Endothelial cell of umbilical vein (primary cell): ENCODE measurements around the gene TTF1. TPM values are rescaled to one million over a fixed set of nuclear protein-coding genes. Genes with fewer than 3 reads are reported as not detected.

ENCODE experiments used
- BruUV-seq: library from RNA; stranded (reverse); fragments of 400-500 nt; replicated peaks from 2 replicates; lab custom pipeline; 2021; lab: Mats Ljungman, UMichigan
- CTCF ChIA-PET: fragments of 300-600, 350-600 bp; sonication (Branson Sonifier 250); formaldehyde crosslinking; loops from one replicate; lab custom pipeline; 2021; ENCODE audit warnings: antibody characterized with exemption, inconsistent platforms; lab: Charles Lee
- POLR2A ChIA-PET: fragments of 300-600, 350-600 bp; sonication (Branson Sonifier 250); formaldehyde crosslinking; loops from one replicate; lab custom pipeline; 2021; ENCODE audit warnings: antibody characterized with exemption, inconsistent platforms; lab: Charles Lee
- DNase-seq: peaks from one replicate; pipeline ENCODE4 v3.0.0-alpha.2; 2011; ENCODE audit warnings: low read depth, low spot score
- FAIRE-seq: peaks from 2 replicates; lab custom pipeline; 2011; peaks lifted over from hg19 to GRCh38; lab: Jason Lieb, UNC
- H2AFZ ChIP-seq: 2 replicates; pipeline ENCODE4 v1.6.0; 2012; ENCODE audit warnings: low read depth, low read length, control low read depth, inconsistent platforms
- H3K27ac ChIP-seq: 2 replicates; pipeline ENCODE4 v1.5.1; 2011; ENCODE audit warnings: low read depth, mild to moderate bottlenecking, control low read depth, low read length, moderate library complexity; ENCODE audit not compliant: insufficient read depth
- H3K27me3 ChIP-seq, 2 experiments: 2 replicates each; pipeline versions ENCODE4 v1.6.0 to v1.6.1; 2011; ENCODE audit warnings: low read length in 2 of 2, mixed read lengths in 1 of 2; ENCODE audit not compliant: control insufficient read depth in 2 of 2, insufficient read depth in 2 of 2
- H3K36me3 ChIP-seq, 2 experiments: 2 replicates in 1 of 2; 3 replicates in 1 of 2; pipeline ENCODE4 v1.5.1; 2011; ENCODE audit warnings: low read length in 2 of 2, mild to moderate bottlenecking in 1 of 2, moderate library complexity in 1 of 2; ENCODE audit not compliant: control insufficient read depth in 2 of 2, insufficient read depth in 2 of 2; ENCODE audit errors: extremely low read depth in 1 of 2
- H3K4me1 ChIP-seq: 3 replicates; pipeline ENCODE4 v1.5.1; 2011; ENCODE audit warnings: mild to moderate bottlenecking, low read length; ENCODE audit not compliant: control insufficient read depth, insufficient read depth; ENCODE audit errors: extremely low read depth
- H3K4me2 ChIP-seq: 2 replicates; pipeline ENCODE4 v1.6.1; 2011; ENCODE audit warnings: low read length, control low read depth, mixed read lengths; ENCODE audit not compliant: insufficient read depth
- H3K4me3 ChIP-seq, 3 experiments: fragments of 200-600 bp in 1 of 3; sonication (generic), shearing (Covaris generic) in 1 of 3; replicated peaks in 1 of 3; 2 replicates each; pipeline ENCODE4 v1.5.1; 2011 to 2016; ENCODE audit warnings: control low read depth in 3 of 3, low read length in 3 of 3, mild to moderate bottlenecking in 2 of 3, inconsistent platforms in 1 of 3, low read depth in 1 of 3, moderate library complexity in 1 of 3; ENCODE audit not compliant: insufficient read depth in 1 of 3
- H3K79me2 ChIP-seq: 2 replicates; pipeline ENCODE4 v1.6.0; 2012; ENCODE audit warnings: low read length, inconsistent platforms; ENCODE audit not compliant: control insufficient read depth, insufficient read depth
- H3K9ac ChIP-seq: replicated peaks from 2 replicates; pipeline ENCODE3; 2011; ENCODE audit warnings: low read length, control low read depth; ENCODE audit not compliant: insufficient read depth; ENCODE audit errors: extremely low read depth
- H3K9me1 ChIP-seq: replicated peaks from 3 replicates; pipeline ENCODE4 v1.6.0; 2011; ENCODE audit warnings: mild to moderate bottlenecking, low read length; ENCODE audit not compliant: control insufficient read depth, insufficient read depth; ENCODE audit errors: extremely low read depth
- H3K9me3 ChIP-seq: replicated peaks from 2 replicates; pipeline ENCODE4 v1.5.1; 2012; ENCODE audit warnings: low read length, inconsistent platforms; ENCODE audit not compliant: control insufficient read depth, insufficient read depth
- H4K20me1 ChIP-seq: replicated peaks from 2 replicates; pipeline ENCODE3; 2011; ENCODE audit warnings: mild to moderate bottlenecking, low read length; ENCODE audit not compliant: control insufficient read depth, insufficient read depth; ENCODE audit errors: extremely low read depth
- EZH2 ChIP-seq: IDR thresholded peaks from 2 replicates; pipeline ENCODE4 v1.6.1; 2012; ENCODE audit warnings: borderline replicate concordance, low read depth, mild to moderate bottlenecking, moderate library complexity, low read length, inconsistent platforms; ENCODE audit not compliant: severe bottlenecking
- FOS ChIP-seq: IDR thresholded peaks from 2 replicates; pipeline ENCODE4 v1.6.1; 2011; ENCODE audit warnings: mild to moderate bottlenecking, low read length, moderate library complexity, borderline replicate concordance; ENCODE audit not compliant: insufficient read depth
- JUN ChIP-seq: IDR thresholded peaks from 2 replicates; pipeline ENCODE4 v1.6.1; 2011; ENCODE audit warnings: borderline replicate concordance, low read depth; ENCODE audit not compliant: insufficient read length, insufficient read depth
- MYC ChIP-seq: IDR thresholded peaks from one replicate; pipeline ENCODE4 v1.6.1; 2011; ENCODE audit warnings: mild to moderate bottlenecking, low read depth, low read length
- POLR2AphosphoS5 ChIP-seq: IDR thresholded peaks from 2 replicates; pipeline ENCODE4 v1.6.1; 2012; ENCODE audit warnings: low read depth, mild to moderate bottlenecking, control low read depth, low read length, moderate library complexity; ENCODE audit not compliant: insufficient read depth
- dilution Hi-C: fragments of 300-500 bp; cut with MboI; formaldehyde crosslinking; loops from one replicate; pipeline ENCODE4 v1.15.0; 2019; ENCODE audit warnings: low sequenced_read_pairs; ENCODE audit not compliant: extremely low pct_ligation_motif_present
- intact Hi-C: fragments of 100-400 bp; cut with micrococcal nuclease; formaldehyde crosslinking; loops from one replicate; pipeline ENCODE4 v1.10.0; 2022
- polyA plus RNA-seq, 4 experiments: library from polyadenylated mRNA; depleted of rRNA in 3 of 4; stranded (reverse) in 3 of 4; unstranded in 1 of 4; fragments of >200 nt; gene quantifications; 2 replicates each; pipeline versions ENCODE4 v1.2.1 to v1.2.3, GENCODE V29; 2011 to 2012; ENCODE audit warnings: missing spikeins in 1 of 4
- total RNA-seq: library from RNA; stranded (reverse); gene quantifications from 2 replicates; pipeline ENCODE4 v1.2.3, GENCODE V29; 2021
- TF ChIP-seq, protein P1 (sequence below): IDR thresholded peaks from 2 replicates; pipeline ENCODE4 v1.6.1; 2011; ENCODE audit not compliant: insufficient read depth, insufficient read length
- TF ChIP-seq, protein P2 (sequence below), 2 donors: IDR thresholded peaks; 1 replicate in 1 of 2; 2 replicates in 1 of 2; pipeline ENCODE4 v1.5.1; 2011; ENCODE audit warnings: low read length in 2 of 2, mild to moderate bottlenecking in 2 of 2, moderate library complexity in 2 of 2, control low read depth in 1 of 2, inconsistent platforms in 1 of 2, low read depth in 1 of 2; ENCODE audit not compliant: insufficient read depth in 1 of 2; ENCODE audit errors: extremely low read depth in 1 of 2

TTF1 gene
- total and polyA plus RNA-seq, 2 donors (not counting 3 experiments of a cell fraction or from before 2014, with no cell fraction given) = 4.9 to 12.0 TPM

DNA sequence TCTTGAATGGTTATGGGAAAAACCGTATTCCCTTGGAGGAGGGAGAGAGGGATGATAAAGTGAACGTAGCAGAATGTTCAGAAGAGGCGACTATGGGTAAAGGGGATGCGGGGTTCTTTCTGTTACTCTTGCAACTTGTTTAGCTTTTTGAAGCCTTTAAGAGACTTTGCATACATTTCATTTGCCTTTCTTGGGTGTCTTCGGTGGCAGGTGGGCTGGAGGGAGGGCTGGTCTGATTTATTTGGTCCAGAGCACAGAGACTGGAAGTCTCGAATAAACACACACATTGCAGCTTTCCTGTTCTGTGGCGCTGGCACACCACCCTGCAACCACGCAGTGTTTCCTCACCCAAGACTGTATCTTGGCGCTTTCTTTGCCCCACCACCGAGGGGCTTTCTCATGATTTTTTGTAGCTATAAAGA lies 23.2 kb downstream of the TTF1 start:
- FAIRE-seq (no peak), DNase-seq (no peak)
- H3K9me3 ChIP-seq = no peaks in the 10 kb centered on the region
- H3K4me3 ChIP-seq = no peak overlapping the region
- no peak overlapping the region for H3K27ac ChIP-seq
- H2AFZ ChIP-seq = no peak overlapping the region
- intact Hi-C loops (no loop called here), dilution Hi-C loops (no loop called here)
- no TSS peak for BruUV-seq
- H3K27me3 ChIP-seq = no peaks in the 10 kb centered on the region
- no peak overlapping the region for H3K4me2 ChIP-seq
- ChIA-PET CTCF (interaction anchor here (0.9 kb wide), 1 partner anchor 15 kb away, joined by 3 read pairs; no protein-coding TSS in a partner anchor), POLR2A (no interaction called here)
- no peaks in the 10 kb centered on the region for H3K4me1 ChIP-seq
- TF ChIP-seq, protein P1, sequence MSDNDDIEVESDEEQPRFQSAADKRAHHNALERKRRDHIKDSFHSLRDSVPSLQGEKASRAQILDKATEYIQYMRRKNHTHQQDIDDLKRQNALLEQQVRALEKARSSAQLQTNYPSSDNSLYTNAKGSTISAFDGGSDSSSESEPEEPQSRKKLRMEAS = no peak
- TF ChIP-seq POLR2AphosphoS5 (no peak), EZH2 (no peak), FOS (no peak)
- H3K9me1 ChIP-seq = no peaks in the 10 kb centered on the region
- peaks cover 12 to 28% of the 10 kb centered on the region in 2 experiments for H3K36me3 ChIP-seq
- no peaks in the 10 kb centered on the region for H3K79me2 ChIP-seq
- no peak overlapping the region for H3K9ac ChIP-seq
- no peaks in the 10 kb centered on the region for H4K20me1 ChIP-seq

GRCh38 chr9:132381966-132382541 lies 24.6 kb downstream of the TTF1 start:
- dilution Hi-C loops (no loop called here), intact Hi-C loops (no loop called here)
- no peak overlapping the region for H3K4me2 ChIP-seq
- no peaks in the 10 kb centered on the region for H3K4me1 ChIP-seq
- no peak overlapping the region for H3K4me3 ChIP-seq
- FAIRE-seq (no peak), DNase-seq (no peak)
- ChIA-PET POLR2A (no interaction called here), CTCF (interaction anchor here (1.0 to 1.2 kb wide), 2 partner anchors 9 to 14 kb away, joined by 3 to 5 read pairs; no protein-coding TSS in a partner anchor)
- no peaks in the 10 kb centered on the region for H3K9me1 ChIP-seq
- H3K36me3 ChIP-seq = peaks cover 8 to 34% of the 10 kb centered on the region in 2 experiments
- no peak overlapping the region for H2AFZ ChIP-seq
- H3K9me3 ChIP-seq = no peaks in the 10 kb centered on the region
- TF ChIP-seq JUN (no peak), POLR2AphosphoS5 (no peak), EZH2 (no peak), FOS (no peak), MYC (no peak)
- TF ChIP-seq, protein P2, sequence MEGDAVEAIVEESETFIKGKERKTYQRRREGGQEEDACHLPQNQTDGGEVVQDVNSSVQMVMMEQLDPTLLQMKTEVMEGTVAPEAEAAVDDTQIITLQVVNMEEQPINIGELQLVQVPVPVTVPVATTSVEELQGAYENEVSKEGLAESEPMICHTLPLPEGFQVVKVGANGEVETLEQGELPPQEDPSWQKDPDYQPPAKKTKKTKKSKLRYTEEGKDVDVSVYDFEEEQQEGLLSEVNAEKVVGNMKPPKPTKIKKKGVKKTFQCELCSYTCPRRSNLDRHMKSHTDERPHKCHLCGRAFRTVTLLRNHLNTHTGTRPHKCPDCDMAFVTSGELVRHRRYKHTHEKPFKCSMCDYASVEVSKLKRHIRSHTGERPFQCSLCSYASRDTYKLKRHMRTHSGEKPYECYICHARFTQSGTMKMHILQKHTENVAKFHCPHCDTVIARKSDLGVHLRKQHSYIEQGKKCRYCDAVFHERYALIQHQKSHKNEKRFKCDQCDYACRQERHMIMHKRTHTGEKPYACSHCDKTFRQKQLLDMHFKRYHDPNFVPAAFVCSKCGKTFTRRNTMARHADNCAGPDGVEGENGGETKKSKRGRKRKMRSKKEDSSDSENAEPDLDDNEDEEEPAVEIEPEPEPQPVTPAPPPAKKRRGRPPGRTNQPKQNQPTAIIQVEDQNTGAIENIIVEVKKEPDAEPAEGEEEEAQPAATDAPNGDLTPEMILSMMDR (IDR thresholded peaks at IDR 0.05; ENCODE audit: extremely low read depth in 1 of 2, insufficient read depth in 1 of 2, low read depth in 1 of 2, low read length in 2 of 2) = no peak
- H3K79me2 ChIP-seq = no peaks in the 10 kb centered on the region
- H3K27me3 ChIP-seq = no peaks in the 10 kb centered on the region
- no TSS peak for BruUV-seq
- H3K9ac ChIP-seq = no peak overlapping the region
- no peak overlapping the region for H3K27ac ChIP-seq
- H4K20me1 ChIP-seq = no peaks in the 10 kb centered on the region
